Fibroblast of pulmonary artery (primary cell): ENCODE results near the gene GALNT6.

Experiments
- DNase-seq: peaks from one replicate; pipeline ENCODE4 v3.0.0-alpha.2; 2010; ENCODE audit warnings: low read depth
- H3K4me3 ChIP-seq: replicated peaks from 2 replicates; pipeline ENCODE4 v1.5.1; 2011; ENCODE audit warnings: low read depth, mild to moderate bottlenecking, control low read depth, low read length, moderate library complexity
- TF ChIP-seq, protein P1 (sequence below): IDR thresholded peaks from 2 replicates; pipeline ENCODE4 v1.5.1; 2011; ENCODE audit warnings: mild to moderate bottlenecking, control low read depth, low read length, inconsistent platforms; ENCODE audit errors: missing control alignments

The GALNT6 gene

DNA sequence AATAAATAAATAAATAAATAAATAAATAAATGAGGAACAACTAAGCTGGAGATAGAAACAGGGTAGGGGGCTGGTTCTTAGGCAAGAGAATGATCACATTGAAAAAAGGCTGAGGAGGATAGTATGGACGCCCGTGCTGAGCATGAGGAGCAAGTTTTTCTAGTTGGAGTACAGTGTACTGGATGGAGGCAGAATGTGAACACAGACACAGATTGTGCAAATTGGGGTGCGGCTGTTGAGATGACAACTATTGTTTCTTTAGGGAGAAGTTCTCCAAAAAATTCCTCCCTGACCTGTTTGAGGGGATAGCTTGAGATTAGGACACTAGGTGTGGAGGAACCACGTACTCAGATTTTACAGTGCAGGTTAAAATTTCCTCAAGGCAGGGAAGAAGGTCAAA, 66.3 kb downstream of the GALNT6 start:
- TF ChIP-seq, protein P1, sequence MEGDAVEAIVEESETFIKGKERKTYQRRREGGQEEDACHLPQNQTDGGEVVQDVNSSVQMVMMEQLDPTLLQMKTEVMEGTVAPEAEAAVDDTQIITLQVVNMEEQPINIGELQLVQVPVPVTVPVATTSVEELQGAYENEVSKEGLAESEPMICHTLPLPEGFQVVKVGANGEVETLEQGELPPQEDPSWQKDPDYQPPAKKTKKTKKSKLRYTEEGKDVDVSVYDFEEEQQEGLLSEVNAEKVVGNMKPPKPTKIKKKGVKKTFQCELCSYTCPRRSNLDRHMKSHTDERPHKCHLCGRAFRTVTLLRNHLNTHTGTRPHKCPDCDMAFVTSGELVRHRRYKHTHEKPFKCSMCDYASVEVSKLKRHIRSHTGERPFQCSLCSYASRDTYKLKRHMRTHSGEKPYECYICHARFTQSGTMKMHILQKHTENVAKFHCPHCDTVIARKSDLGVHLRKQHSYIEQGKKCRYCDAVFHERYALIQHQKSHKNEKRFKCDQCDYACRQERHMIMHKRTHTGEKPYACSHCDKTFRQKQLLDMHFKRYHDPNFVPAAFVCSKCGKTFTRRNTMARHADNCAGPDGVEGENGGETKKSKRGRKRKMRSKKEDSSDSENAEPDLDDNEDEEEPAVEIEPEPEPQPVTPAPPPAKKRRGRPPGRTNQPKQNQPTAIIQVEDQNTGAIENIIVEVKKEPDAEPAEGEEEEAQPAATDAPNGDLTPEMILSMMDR = no peak
- no peak for DNase-seq
- H3K4me3 ChIP-seq = no peak overlapping the region

DNA sequence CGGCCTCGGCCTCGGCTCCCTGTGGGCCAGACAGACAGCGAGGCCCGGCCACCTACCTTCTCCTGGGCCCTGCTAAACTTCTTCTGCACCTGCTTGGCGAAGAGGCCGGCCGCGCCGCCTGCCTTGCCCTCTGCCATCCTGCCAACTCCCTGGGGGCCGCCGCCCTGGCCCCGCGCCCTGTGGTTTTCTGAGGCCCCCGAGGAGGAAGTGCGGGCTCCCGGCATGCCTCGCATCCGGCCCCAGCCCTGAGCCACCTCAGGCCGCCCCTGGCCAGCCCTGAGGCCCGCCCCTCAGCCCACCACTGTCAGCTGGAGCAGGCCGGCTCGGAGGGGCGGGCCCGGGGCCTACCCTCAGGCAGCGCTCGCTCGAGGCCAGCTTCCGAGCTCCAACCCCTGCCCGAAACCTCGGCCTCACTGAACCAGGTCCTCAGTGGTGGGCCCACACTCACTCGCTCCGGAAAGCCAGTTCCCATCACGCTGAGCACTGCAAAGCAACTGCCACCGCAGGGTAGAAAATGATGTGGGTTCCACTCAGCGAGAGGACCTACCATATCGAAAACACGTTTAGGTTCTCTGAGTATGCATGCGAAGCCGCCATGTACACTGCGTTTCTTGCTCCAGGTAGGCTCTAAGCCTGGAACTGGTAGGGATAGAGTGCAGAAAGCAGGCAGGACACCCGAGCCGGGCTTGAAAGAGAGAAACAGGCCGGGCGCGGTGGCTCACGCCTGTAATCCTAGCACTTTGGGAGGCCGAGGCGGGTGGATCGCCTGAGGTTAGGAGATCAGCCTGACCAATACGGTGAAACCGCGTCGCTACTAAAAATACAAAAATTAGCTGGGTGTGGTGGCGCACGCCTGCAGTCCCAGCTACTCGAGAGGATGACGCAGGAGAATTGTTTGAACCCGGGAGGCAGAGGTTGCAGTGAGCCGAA, 67.0 kb downstream of the GALNT6 start, which contains the start of gene BIN2:
TSS of gene BIN2 (minus strand) at position 209 of the 930 bp plus-strand sequence. CDS start at position 137, 72 bp downstream.
- no peak within 1 kb of the TSS for H3K4me3 ChIP-seq
- TF ChIP-seq, protein P1 = no peak
- DNase-seq = no peak

DNA sequence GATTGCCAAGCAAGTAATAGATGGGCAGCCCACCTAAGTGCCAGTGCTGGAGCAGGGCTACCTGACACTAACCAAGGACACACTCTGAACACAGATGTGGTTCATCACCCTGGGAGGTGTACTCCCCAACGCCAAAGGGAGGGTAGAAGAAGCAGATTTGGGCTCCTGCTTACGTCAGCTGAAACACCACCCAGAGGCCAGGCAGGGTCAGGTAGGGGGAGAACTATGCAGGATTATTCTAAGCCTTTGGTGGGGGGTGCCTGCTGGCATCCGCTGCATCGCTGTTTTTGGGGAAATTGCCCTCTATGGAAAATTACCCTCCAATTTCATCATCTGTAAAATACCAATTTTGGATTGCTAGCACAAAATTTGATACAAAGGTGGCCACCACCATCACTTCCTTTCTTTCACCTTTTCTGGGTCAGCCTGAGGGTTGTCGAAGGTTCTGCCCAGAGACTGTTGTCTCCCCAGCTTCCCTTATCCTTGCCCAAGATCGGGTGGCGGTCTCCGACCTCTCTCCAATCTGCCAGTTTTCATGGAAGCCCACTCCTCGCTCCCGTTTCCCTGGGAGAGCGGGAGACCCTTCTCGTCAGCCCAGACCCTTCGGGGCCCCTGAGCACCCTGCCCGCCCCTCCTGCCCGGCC, 67.8 kb downstream of the GALNT6 start:
- no peak overlapping the region for H3K4me3 ChIP-seq
- TF ChIP-seq, protein P1 = no peak
- DNase-seq = no peak

DNA sequence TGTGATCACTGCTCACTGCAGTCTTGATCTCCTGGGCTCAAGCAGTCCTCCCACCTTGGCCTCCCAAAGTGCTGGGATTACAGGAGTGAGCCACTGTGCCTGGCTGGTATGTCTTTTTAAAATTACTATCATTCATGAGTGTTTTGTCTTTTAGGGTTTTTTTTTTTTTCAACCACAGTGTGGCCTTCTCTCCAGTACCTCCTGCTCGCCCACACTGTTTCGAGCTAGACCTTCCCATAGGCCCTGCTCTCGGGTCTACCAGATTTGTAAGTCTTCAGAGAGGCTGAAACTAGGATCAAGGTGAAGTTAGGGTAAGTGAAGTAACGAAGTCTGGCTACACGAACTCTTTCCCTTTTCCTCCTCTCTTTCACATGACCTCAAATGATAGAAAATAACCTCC, 68.8 kb downstream of the GALNT6 start:
- no peak for DNase-seq
- H3K4me3 ChIP-seq = no peak overlapping the region
- TF ChIP-seq, protein P1 = no peak

GRCh38 chr12:51321882-51322281, 69.3 kb downstream of the GALNT6 start:
- no peak overlapping the region for H3K4me3 ChIP-seq
- TF ChIP-seq, protein P1 = no peak
- no peak for DNase-seq

DNA sequence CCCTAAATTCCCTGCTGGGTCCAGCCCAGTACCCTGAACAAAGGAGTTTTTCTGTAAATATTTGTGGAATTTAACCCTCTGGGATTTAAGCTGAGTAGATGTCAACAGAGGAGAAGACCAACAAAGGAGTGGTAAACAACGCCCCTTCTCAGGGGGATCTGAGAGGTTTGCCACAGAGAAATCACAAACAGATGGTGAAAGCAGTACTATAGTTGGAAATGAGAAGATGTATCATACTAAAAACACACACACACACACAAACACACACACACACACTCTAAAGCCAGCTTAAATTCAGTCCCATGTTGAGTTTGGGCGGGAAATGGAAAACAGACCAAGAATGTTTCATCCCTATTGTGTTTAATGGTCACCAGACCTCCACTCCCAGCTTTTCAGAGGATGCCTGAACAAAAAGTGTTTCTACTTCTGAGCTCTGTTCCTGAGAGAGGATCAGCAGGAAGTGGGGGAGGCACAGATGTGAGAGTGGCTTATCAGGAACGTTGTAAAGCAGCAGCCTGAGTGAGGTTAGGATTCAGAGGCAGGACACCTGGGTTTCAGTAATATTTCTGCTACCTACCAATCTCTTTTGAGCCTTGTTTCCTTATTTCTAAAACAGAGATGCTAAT, 70.4 kb downstream of the GALNT6 start:
- DNase-seq = peak; percentile 51
- H3K4me3 ChIP-seq = no peak overlapping the region
- TF ChIP-seq, protein P1 = no peak
